ENCODE data around the gene ZNF503. TPM values are rescaled to one million over a fixed set of nuclear protein-coding genes. Genes with fewer than 3 reads are reported as not detected.

Gene ZNF503
- total RNA-seq, 6 experiments from 2014 or later, result 9.1 to 15.9 (median 9.7) TPM

Other genes starting within 250 kb of the ZNF503 start
- gene VDAC2, start 191.0 kb downstream of the ZNF503 start, total RNA-seq (2021; fragmentation: NEBNext Ultra II Directional; extraction: Animal tissue kit (Norgen Biotek cat#: 25700)), result 100 to 1,000 TPM; 213 to 248 (median 223) TPM
- 1 to 10 TPM; 5.6 to 9.5 (median 8.0) TPM for gene COMTD1, start 165.8 kb downstream of the ZNF503 start, total RNA-seq (2021; fragmentation: NEBNext Ultra II Directional; extraction: Animal tissue kit (Norgen Biotek cat#: 25700))
- gene LRMDA, start 29.9 kb upstream of the ZNF503 start, total RNA-seq (2021; fragmentation: NEBNext Ultra II Directional; extraction: Animal tissue kit (Norgen Biotek cat#: 25700)), result under 1 TPM in 1 of 6 experiments, not detected in 5; 0.32 TPM